IMR-90 (cell line): ENCODE measurements around the gene NRP2. TPM values are rescaled to one million over a fixed set of nuclear protein-coding genes. Genes with fewer than 3 reads are reported as not detected.
A peak's percentile ranks its signal among the peaks of the same experiment; 100 is the strongest.

Experiments
- ATAC-seq: fragments of 200-7000 bp; cut with Tn5 transposase; 2 replicates; pipeline ENCODE4 v1.9.1; 2020; ENCODE audit warnings: low read depth, mild to moderate bottlenecking, moderate library complexity
- BruUV-seq: library from RNA; stranded (reverse); fragments of 400-500 nt; replicated peaks from 2 replicates; lab custom pipeline; 2021; lab: Mats Ljungman, UMichigan
- CTCF ChIA-PET: fragments of 300-600 bp; formaldehyde crosslinking; extraction: SDS; loops from one replicate; lab custom pipeline; 2021; ENCODE audit warnings: antibody characterized with exemption; lab: Yijun Ruan, JAX
- POLR2A ChIA-PET: fragments of 300-600 bp; sonication (Branson Sonifier 250); formaldehyde crosslinking; loops from one replicate; lab custom pipeline; 2022; ENCODE audit warnings: antibody characterized with exemption; ENCODE audit not compliant: unreplicated experiment; lab: Charles Lee
- DNase-seq: peaks from one replicate; pipeline ENCODE4 v3.0.0; 2013
- H2AFZ ChIP-seq: replicated peaks from 2 replicates; pipeline ENCODE3; 2013; ENCODE audit warnings: low read length, mild to moderate bottlenecking; ENCODE audit not compliant: poor library complexity
- H2AK5ac ChIP-seq: 2 replicates; pipeline ENCODE4 v1.6.1; 2013; ENCODE audit warnings: low read depth, low read length, inconsistent platforms
- H2AK9ac ChIP-seq: replicated peaks from 2 replicates; pipeline ENCODE3; 2013; ENCODE audit warnings: mild to moderate bottlenecking, low read depth, low read length, moderate library complexity; ENCODE audit not compliant: poor library complexity
- H2BK120ac ChIP-seq: 2 replicates; pipeline ENCODE4 v1.6.1; 2013; ENCODE audit warnings: low read depth, low read length, inconsistent platforms
- H2BK15ac ChIP-seq: 3 replicates; pipeline ENCODE4 v1.6.1; 2013; ENCODE audit warnings: low read depth, low read length, inconsistent platforms
- H2BK20ac ChIP-seq: 2 replicates; pipeline ENCODE4 v1.6.1; 2013; ENCODE audit warnings: low read depth, mild to moderate bottlenecking, inconsistent platforms, low read length, moderate library complexity
- H2BK5ac ChIP-seq: 2 replicates; pipeline ENCODE4 v1.6.1; 2013; ENCODE audit warnings: mild to moderate bottlenecking, low read depth, low read length, inconsistent platforms; ENCODE audit not compliant: poor library complexity, severe bottlenecking
- H3K14ac ChIP-seq: replicated peaks from 2 replicates; pipeline ENCODE4 v1.6.1; 2013; ENCODE audit warnings: low read depth, low read length, inconsistent platforms
- H3K18ac ChIP-seq: 2 replicates; pipeline ENCODE4 v1.6.1; 2013; ENCODE audit warnings: low read depth, low read length, control low read depth
- H3K23ac ChIP-seq: 2 replicates; pipeline ENCODE4 v1.6.1; 2013; ENCODE audit warnings: low read depth, low read length, inconsistent platforms
- H3K27ac ChIP-seq: 2 replicates; pipeline ENCODE4 v1.5.1; 2013; ENCODE audit warnings: mild to moderate bottlenecking, control low read depth, low read length; ENCODE audit not compliant: insufficient read depth
- H3K27me3 ChIP-seq: 2 replicates; pipeline ENCODE4 v1.6.1; 2013; ENCODE audit warnings: low read length; ENCODE audit not compliant: control insufficient read depth, insufficient read depth
- H3K36me3 ChIP-seq: 2 replicates; pipeline ENCODE4 v1.6.1; 2013; ENCODE audit warnings: low read length, mixed read lengths; ENCODE audit not compliant: control insufficient read depth, insufficient read depth
- H3K4ac ChIP-seq: 2 replicates; pipeline ENCODE4 v1.6.1; 2013; ENCODE audit warnings: low read depth, low read length, inconsistent platforms
- H3K4me1 ChIP-seq: 2 replicates; pipeline ENCODE4 v1.6.1; 2013; ENCODE audit warnings: low read length, mixed read lengths; ENCODE audit not compliant: control insufficient read depth, insufficient read depth
- H3K4me2 ChIP-seq: 2 replicates; pipeline ENCODE4 v1.6.1; 2013; ENCODE audit warnings: low read depth, mild to moderate bottlenecking, control low read depth, low read length, moderate library complexity
- H3K4me3 ChIP-seq: 2 replicates; pipeline ENCODE4 v1.5.1; 2013; ENCODE audit warnings: low read depth, mild to moderate bottlenecking, control low read depth, low read length, moderate library complexity; ENCODE audit not compliant: insufficient read depth
- H3K56ac ChIP-seq: 2 replicates; pipeline ENCODE4 v1.6.1; 2013; ENCODE audit warnings: low read length, inconsistent platforms; ENCODE audit not compliant: insufficient read depth; ENCODE audit errors: extremely low read depth
- H3K79me1 ChIP-seq, 2 experiments: 2 replicates each; pipeline ENCODE4 v1.6.1; 2013; ENCODE audit warnings: low read length in 2 of 2, inconsistent platforms in 1 of 2, low read depth in 1 of 2
- H3K9ac ChIP-seq: 2 replicates; pipeline ENCODE4 v1.6.1; 2013; ENCODE audit warnings: low read depth, low read length, control low read depth
- H3K9me1 ChIP-seq: 2 replicates; pipeline ENCODE4 v1.6.1; 2013; ENCODE audit warnings: low read length, inconsistent platforms; ENCODE audit not compliant: insufficient read depth
- H3K9me3 ChIP-seq: 2 replicates; pipeline ENCODE4 v1.6.1; 2013; ENCODE audit warnings: low read length; ENCODE audit not compliant: control insufficient read depth, insufficient read depth
- H4K20me1 ChIP-seq: 2 replicates; pipeline ENCODE4 v1.6.1; 2013; ENCODE audit warnings: low read length, inconsistent platforms; ENCODE audit not compliant: insufficient read depth
- H4K5ac ChIP-seq: 2 replicates; pipeline ENCODE4 v1.6.1; 2013; ENCODE audit warnings: mild to moderate bottlenecking, low read depth, low read length, control low read depth
- H4K8ac ChIP-seq, 2 experiments: 2 replicates each; pipeline ENCODE4 v1.6.1; 2013; ENCODE audit warnings: low read depth in 2 of 2, low read length in 2 of 2, control low read depth in 1 of 2, inconsistent platforms in 1 of 2
- H4K91ac ChIP-seq: 2 replicates; pipeline ENCODE4 v1.6.1; 2013; ENCODE audit warnings: low read depth, low read length, inconsistent platforms; ENCODE audit not compliant: insufficient read depth
- BHLHE40 ChIP-seq: fragments of 150-350 bp; IDR thresholded peaks from 2 replicates; pipeline ENCODE4 v1.6.1; 2016; ENCODE audit warnings: mild to moderate bottlenecking, low read depth, low read length
- CEBPB ChIP-seq: IDR thresholded peaks from 2 replicates; pipeline ENCODE4 v1.6.1; 2012; ENCODE audit warnings: low read depth, low read length, improper control_type of control experiment
- CHD1 ChIP-seq: IDR thresholded peaks from 2 replicates; pipeline ENCODE4 v1.6.1; 2012; ENCODE audit warnings: low read depth, low read length, improper control_type of control experiment
- FOS ChIP-seq: fragments of 150-350 bp; IDR thresholded peaks from 2 replicates; pipeline ENCODE4 v1.6.1; 2016; ENCODE audit warnings: low read depth, low read length
- MAFK ChIP-seq: IDR thresholded peaks from 2 replicates; pipeline ENCODE4 v1.6.1; 2012; ENCODE audit warnings: low read depth, low read length, improper control_type of control experiment
- MAZ ChIP-seq: IDR thresholded peaks from 2 replicates; pipeline ENCODE4 v1.6.1; 2012; ENCODE audit warnings: low read depth, mild to moderate bottlenecking, low read length, improper control_type of control experiment, moderate library complexity, borderline replicate concordance
- MXI1 ChIP-seq: IDR thresholded peaks from 2 replicates; pipeline ENCODE4 v1.6.1; 2012; ENCODE audit warnings: low read depth, mild to moderate bottlenecking, low read length, moderate library complexity, borderline replicate concordance
- NFE2L2 ChIP-seq: fragments of 150-350 bp; IDR thresholded peaks from 2 replicates; pipeline ENCODE4 v1.6.1; 2016; ENCODE audit warnings: low read depth, mild to moderate bottlenecking, low read length
- POLR2A ChIP-seq: IDR thresholded peaks from 2 replicates; pipeline ENCODE4 v1.6.1; 2012; ENCODE audit warnings: mild to moderate bottlenecking, low read depth, low read length
- RAD21 ChIP-seq: IDR thresholded peaks from 2 replicates; pipeline ENCODE4 v1.6.1; 2012; ENCODE audit warnings: low read length, improper control_type of control experiment
- RCOR1 ChIP-seq: IDR thresholded peaks from 2 replicates; pipeline ENCODE4 v1.6.1; 2012; ENCODE audit warnings: mild to moderate bottlenecking, low read length, improper control_type of control experiment; ENCODE audit not compliant: insufficient replicate concordance
- RFX5 ChIP-seq: IDR thresholded peaks from 2 replicates; pipeline ENCODE4 v1.8.0; 2012; ENCODE audit warnings: low read depth, mild to moderate bottlenecking, low read length, moderate library complexity
- SMC3 ChIP-seq: fragments of 150-350 bp; IDR thresholded peaks from 2 replicates; pipeline ENCODE4 v1.6.1; 2016; ENCODE audit warnings: low read depth, mild to moderate bottlenecking, antibody characterized with exemption, low read length, moderate library complexity
- WGBS, 2 experiments: methylation state at CpG; one replicate each; pipeline versions ENCODE4 v1.1.5 to v1.1.7; 2013; ENCODE audit warnings: missing lambda C conversion rate in 2 of 2; ENCODE audit not compliant: insufficient read length in 1 of 2; ENCODE audit errors: extremely low coverage in 2 of 2; 5-methylcytosine and 5-hydroxymethylcytosine counted together
- dilution Hi-C: fragments of 300-500 bp; cut with HindIII; formaldehyde crosslinking; loops from one replicate; pipeline ENCODE4 v1.14.3; 2018; ENCODE audit warnings: low sequenced_read_pairs; ENCODE audit not compliant: unreplicated experiment
- in situ Hi-C: fragments of 300-500 bp; cut with MboI; formaldehyde crosslinking; loops from 3 replicates; pipeline ENCODE4 v1.14.3; 2019; ENCODE audit warnings: low sequenced_read_pairs, inconsistent platforms, mixed read lengths
- intact Hi-C: fragments of 100-400 bp; cut with micrococcal nuclease; formaldehyde crosslinking; loops from 2 replicates; pipeline ENCODE4 v1.10.0; 2022
- polyA plus RNA-seq, 3 experiments: library from polyadenylated mRNA; depleted of rRNA; stranded (reverse); fragments of >200 nt; gene quantifications; 2 replicates each; pipeline ENCODE4 v1.2.3, GENCODE V29; 2012; ENCODE audit warnings: low replicate concordance in 1 of 3
- total RNA-seq: library from RNA; depleted of rRNA; stranded (reverse); fragments of >200 nt; gene quantifications from 2 replicates; pipeline ENCODE4 v1.2.3, GENCODE V29; 2012
- TF ChIP-seq, protein P1 (sequence below): fragments of 150-350 bp; IDR thresholded peaks from 2 replicates; pipeline ENCODE4 v1.6.1; 2016; ENCODE audit warnings: low read depth, mild to moderate bottlenecking, low read length, moderate library complexity, borderline replicate concordance
- TF ChIP-seq, protein P2 (sequence below): fragments of 150-350 bp; IDR thresholded peaks from 2 replicates; pipeline ENCODE4 v1.6.1; 2017; ENCODE audit warnings: mild to moderate bottlenecking, antibody characterized with exemption, low read length, low read depth
- TF ChIP-seq, protein P3 (sequence below): conservative IDR thresholded peaks from 2 replicates; pipeline ENCODE4 v1.5.1; 2012; ENCODE audit warnings: mild to moderate bottlenecking, low read depth, low read length, improper control_type of control experiment

The NRP2 gene
- total and polyA plus RNA-seq, 2 of the 4 experiments (the other 2 are of a cell fraction): 46.4 to 51.3 TPM

DNA sequence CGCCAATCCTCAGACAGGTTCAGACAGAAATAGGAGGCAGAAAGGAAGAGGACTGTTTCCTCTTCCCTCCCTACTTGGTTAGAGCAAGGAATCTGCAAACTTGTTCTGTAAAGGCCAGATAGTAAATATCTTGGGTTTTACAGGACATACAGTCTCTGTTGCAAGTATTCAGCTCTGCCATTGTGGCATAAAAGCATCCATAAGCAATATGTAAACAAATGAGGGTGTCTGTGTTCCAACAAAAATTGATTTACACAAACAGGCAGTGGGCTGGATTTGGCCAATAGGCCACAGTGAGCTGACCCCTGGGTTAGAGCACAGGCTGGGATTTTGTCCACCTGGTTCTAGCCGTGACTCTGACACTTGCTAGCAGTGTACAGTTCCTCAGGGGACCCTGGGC, 89.4 kb downstream of the NRP2 start:
- Histone ChIP-seq H2BK5ac (peak overlapping the region; percentile 76), H3K23ac (0 out of 2 replicates have a peak overlapping the region, but pooled peaks have one; percentile 19), H3K27me3 (peaks cover 8% of the 10 kb centered on the region), H3K4ac (peak overlapping the region; percentile 78), H4K91ac (peak overlapping the region; percentile 77), H3K9me1 (peaks cover 24% of the 10 kb centered on the region), H4K20me1 (0 out of 2 replicates have a peak, but pooled peaks cover 5% of the 10 kb centered on the region), H3K14ac (peak overlapping the region; percentile 63; the same call in 1 of the 2 replicates), H3K9ac (peak overlapping the region; percentile 46), H3K56ac (peak overlapping the region; percentile 59), H3K9me3 (no peaks in the 10 kb centered on the region), H4K5ac (peak overlapping the region; percentile 84), H3K4me1 (peaks cover 36% of the 10 kb centered on the region), H3K4me2 (peak overlapping the region; percentile 56), H3K18ac (peak overlapping the region; percentile 87), H3K4me3 (no peak overlapping the region), H2BK15ac (peak overlapping the region; percentile 10; the same call in 1 of the 3 replicates), H2AFZ (no peak overlapping the region), H3K27ac (peak overlapping the region; percentile 93; the same call in 1 of the 2 replicates), H4K8ac (peak overlapping the region in 1 of 2 experiments; percentile 59; a peak in 2 of 4 replicates), H2AK9ac (no peak overlapping the region), H2BK120ac (peak overlapping the region; percentile 89), H3K79me1 (no peaks in the 10 kb centered on the region), H2BK20ac (peak overlapping the region; percentile 83), H3K36me3 (peaks cover 26% of the 10 kb centered on the region), H2AK5ac (peak overlapping the region; percentile 64; the same call in 1 of the 2 replicates)
- BruUV-seq: no TSS peak
- dilution Hi-C loops: no loop called here
- TF ChIP-seq RCOR1 (no peak), RAD21 (no peak), MAFK (no peak), CEBPB (no peak), MAZ (no peak), MXI1 (no peak), BHLHE40 (no peak), FOS (no peak), NFE2L2 (no peak), POLR2A (no peak), CHD1 (no peak), RFX5 (no peak), SMC3 (no peak)
- TF ChIP-seq, protein P1, sequence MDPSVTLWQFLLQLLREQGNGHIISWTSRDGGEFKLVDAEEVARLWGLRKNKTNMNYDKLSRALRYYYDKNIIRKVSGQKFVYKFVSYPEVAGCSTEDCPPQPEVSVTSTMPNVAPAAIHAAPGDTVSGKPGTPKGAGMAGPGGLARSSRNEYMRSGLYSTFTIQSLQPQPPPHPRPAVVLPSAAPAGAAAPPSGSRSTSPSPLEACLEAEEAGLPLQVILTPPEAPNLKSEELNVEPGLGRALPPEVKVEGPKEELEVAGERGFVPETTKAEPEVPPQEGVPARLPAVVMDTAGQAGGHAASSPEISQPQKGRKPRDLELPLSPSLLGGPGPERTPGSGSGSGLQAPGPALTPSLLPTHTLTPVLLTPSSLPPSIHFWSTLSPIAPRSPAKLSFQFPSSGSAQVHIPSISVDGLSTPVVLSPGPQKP: no peak
- TF ChIP-seq, protein P2, sequence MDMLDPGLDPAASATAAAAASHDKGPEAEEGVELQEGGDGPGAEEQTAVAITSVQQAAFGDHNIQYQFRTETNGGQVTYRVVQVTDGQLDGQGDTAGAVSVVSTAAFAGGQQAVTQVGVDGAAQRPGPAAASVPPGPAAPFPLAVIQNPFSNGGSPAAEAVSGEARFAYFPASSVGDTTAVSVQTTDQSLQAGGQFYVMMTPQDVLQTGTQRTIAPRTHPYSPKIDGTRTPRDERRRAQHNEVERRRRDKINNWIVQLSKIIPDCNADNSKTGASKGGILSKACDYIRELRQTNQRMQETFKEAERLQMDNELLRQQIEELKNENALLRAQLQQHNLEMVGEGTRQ: no peak
- TF ChIP-seq, protein P3, sequence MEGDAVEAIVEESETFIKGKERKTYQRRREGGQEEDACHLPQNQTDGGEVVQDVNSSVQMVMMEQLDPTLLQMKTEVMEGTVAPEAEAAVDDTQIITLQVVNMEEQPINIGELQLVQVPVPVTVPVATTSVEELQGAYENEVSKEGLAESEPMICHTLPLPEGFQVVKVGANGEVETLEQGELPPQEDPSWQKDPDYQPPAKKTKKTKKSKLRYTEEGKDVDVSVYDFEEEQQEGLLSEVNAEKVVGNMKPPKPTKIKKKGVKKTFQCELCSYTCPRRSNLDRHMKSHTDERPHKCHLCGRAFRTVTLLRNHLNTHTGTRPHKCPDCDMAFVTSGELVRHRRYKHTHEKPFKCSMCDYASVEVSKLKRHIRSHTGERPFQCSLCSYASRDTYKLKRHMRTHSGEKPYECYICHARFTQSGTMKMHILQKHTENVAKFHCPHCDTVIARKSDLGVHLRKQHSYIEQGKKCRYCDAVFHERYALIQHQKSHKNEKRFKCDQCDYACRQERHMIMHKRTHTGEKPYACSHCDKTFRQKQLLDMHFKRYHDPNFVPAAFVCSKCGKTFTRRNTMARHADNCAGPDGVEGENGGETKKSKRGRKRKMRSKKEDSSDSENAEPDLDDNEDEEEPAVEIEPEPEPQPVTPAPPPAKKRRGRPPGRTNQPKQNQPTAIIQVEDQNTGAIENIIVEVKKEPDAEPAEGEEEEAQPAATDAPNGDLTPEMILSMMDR: no peak
- intact Hi-C loops: loop anchor here (2.0 kb wide), 1 partner anchor 41 kb away; no protein-coding TSS in a partner anchor
- DNase-seq: no peak
- POLR2A ChIA-PET: no interaction called here
- no CpG with 5 or more reads among the region's 2 CpGs for WGBS, 2 experiments
- peak; percentile 6 for ATAC-seq
- CTCF ChIA-PET: no interaction called here
- in situ Hi-C loops: loop anchor here (10.0 kb wide), 1 partner anchor 113 kb away; no protein-coding TSS in a partner anchor
